Measurements from ENCODE around the gene CFAP46.
"Not testable (repeated sequence)": the region's sequence is repeated elsewhere in the genome, so short reads cannot be mapped to it uniquely, and the experiment has no call there.

Gene CFAP46

DNA sequence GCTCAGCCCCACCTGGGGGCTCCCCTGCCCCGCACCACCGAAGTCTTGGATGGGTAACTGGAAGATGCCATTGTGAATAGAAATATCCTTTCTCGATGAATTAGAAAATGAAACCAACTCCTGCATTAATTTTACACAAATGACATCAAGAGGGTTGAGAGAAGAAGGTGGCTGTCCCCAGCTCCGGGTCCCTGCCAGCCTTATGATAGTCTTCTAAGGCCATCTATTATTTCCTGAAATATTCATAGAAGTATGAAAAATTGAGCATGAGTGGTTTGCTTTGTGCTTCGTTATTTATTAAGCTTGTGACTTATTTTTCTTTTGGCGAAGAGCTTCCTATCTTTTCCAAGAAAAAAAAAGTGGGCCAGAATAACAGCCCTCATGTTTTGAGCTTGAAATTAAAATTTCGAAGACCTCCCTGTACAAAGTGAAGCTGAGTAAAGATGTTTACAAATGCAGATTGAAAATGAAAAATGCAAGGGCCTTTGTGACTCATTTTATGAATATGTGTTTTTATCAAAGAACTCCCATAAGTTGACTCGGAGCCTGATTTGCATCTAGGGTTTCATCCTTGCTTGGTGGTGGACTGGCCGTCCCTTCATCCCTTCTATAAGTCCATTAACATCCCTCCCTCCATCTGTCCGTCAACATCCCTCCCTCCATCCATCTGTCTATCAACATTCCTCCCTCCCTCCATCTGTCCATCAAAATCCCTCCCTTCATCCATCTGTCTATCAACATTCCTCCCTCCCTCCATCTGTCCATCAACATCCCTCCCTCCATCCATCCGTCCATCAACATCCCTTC, 20.5 kb upstream of the CFAP46 start:
- DNase-seq: no peak

DNA sequence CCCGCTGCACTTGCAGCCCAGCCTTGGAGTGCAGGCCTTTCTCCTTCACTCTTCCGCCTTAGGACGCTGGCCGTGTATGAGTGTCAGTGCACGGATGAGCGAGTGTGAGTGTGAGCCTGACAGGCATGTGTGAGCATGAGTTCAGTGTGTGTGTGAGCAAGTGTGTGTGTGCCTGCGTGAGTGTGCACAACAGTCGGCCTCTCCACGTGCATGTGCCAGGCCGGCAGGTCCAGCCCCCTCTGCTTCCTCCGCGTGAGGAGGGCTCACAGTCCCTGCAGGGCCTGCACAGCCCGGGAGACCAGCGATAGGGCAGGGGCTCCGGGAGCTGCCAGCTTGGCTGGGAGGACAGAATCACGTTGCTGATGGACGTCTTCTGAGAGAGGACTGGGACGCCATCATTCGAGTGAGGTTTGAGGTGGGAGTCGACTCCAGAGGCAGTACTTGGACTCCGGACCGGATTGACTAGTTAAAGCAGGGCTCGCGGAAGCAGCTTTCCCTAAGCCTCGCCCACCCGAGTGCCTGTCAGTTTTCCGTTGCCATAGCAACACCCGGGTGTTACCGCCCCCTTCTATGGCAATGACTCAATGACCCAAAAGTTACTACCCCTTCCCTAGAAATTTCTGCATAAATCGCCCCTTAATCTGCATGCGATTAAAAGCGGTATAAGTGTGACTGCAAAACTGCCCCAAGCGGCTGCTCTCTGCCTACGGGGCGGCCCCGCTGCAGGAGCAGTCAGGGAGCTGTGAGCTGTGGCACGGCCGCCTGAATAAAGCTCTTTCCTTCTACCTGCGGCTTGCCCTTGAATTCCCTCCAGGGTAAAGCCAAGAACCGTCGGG, 19.6 kb upstream of the CFAP46 start:
- DNase-seq: peak; percentile 47 to 63

DNA sequence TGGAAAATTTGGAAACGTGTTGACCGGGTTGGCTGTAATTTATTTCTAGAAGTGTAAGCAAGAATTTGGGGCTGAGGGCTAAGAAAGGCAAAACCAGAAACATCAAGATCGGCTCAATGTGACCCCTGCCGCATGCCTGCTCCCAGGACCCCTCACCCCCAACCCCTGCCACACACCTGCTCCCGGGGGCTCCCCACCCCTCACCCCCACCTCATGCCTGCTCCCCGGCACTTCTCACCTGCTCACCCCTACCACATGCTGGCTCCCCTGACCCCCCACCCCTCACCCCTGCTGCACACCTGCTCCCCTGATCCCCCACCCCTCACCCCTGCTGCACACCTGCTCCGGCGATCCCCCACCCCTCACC, 19.0 kb upstream of the CFAP46 start:
- no peak for DNase-seq

DNA sequence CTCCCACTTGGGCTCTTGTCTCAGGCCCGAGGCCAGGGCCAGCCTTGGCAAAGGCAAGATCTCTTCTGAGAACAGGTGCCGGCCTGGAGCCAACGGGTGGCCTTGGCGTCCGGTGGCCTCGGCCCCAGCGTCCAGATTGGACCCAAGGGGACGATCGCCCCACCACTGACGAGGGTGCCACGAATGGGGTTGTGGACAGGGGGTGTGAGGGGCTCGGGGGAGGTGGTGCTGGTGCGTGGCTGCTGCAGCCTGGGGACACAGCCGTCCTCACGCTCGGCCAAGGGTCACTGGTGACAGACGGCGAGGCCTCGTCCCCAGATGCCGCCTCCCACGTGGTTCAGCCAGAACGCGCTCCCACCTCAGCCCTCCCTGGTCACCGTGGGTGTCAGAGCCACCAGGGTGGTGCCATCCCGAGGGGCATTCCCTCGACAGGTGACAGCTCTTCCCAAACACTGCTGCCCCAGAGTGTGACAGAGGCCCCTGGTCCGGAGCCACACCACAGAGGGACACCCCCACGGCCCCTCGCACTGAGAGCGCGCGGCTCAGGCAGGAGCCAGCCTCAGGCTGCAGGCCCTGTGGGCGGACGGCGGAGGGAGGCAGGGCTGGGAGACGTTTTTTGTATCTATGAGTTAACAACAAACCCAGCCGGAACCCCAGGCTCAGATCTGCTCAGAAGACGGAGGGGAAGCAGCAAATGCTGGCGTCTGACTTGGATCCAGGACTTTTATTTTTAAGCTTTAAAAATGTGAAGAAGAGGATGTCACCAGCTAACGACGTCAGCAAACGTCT, 18.5 kb upstream of the CFAP46 start:
- no peak for DNase-seq

DNA sequence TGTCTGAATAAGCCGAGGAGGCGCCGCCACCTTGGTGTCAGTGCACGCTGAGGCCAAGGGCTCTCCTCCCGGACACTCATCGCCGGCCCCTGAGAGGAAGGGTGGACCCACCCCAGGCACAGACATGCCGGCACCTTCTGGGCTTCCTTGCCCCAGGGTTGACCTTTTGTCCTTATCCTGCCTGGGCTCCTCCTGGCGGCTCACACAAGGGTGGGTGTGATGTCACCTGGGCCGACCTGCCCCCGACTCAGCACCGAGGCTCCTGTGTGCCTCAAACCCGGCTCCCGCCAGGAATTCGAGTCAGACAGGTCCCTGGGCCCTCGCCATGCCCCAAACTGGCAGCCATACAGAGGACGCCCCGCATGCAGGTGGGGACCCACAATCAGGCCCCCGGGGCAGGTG, 17.7 kb upstream of the CFAP46 start:
- DNase-seq: no peak

DNA sequence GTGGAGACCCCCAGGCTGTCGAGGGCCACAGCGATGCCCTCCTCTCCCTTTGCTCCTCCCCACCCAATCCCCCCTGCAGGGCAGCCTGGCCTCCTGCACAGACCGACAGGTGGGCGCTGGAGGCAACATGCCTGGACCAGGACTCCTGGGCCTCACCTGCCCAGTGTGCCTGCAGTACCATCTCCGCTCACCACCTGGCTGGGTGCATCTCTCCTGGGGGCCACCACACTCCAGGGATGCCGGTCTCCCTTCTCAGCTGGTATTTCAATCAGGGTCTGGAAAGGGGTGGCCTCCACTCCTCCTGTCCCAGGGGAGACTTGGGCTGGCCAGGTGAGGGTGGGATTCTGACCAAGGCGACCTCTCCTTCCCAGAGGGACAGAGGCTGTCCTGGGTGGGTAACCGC, 17.2 kb upstream of the CFAP46 start:
- DNase-seq: no peak

DNA sequence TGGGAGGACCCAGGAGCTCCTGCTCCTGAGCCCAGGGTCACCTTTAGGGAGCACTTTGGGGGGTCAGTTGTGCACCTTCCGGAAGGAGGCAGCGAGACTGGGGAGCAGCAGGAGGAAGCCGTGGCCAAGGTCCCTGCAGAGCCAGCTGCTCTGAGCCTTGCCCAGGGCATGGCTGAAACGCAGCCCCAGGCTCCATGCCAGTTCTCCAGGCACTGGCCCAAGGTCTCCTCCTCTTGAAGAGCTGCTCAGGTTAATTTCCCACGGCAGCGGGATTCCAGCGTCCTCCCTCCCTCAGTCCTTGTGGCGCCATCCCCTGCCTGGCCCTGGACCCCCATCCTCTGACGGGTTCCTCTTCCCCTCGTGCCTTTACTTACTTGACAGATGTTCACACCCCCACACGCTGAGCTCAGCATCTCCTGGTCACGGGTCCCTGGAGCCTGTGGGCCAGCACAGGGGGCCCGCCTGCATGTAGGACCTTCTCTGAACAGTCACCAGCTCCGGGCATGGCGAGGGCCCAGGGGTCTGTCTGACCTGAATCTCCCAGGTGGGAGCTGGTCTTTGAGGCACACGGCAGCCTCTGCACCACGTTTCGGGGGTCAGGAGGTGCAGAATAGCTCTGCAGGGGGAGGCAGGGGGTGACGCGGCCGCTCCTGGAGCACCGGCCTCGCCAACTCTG, 16.7 kb upstream of the CFAP46 start:
- no peak for DNase-seq

DNA sequence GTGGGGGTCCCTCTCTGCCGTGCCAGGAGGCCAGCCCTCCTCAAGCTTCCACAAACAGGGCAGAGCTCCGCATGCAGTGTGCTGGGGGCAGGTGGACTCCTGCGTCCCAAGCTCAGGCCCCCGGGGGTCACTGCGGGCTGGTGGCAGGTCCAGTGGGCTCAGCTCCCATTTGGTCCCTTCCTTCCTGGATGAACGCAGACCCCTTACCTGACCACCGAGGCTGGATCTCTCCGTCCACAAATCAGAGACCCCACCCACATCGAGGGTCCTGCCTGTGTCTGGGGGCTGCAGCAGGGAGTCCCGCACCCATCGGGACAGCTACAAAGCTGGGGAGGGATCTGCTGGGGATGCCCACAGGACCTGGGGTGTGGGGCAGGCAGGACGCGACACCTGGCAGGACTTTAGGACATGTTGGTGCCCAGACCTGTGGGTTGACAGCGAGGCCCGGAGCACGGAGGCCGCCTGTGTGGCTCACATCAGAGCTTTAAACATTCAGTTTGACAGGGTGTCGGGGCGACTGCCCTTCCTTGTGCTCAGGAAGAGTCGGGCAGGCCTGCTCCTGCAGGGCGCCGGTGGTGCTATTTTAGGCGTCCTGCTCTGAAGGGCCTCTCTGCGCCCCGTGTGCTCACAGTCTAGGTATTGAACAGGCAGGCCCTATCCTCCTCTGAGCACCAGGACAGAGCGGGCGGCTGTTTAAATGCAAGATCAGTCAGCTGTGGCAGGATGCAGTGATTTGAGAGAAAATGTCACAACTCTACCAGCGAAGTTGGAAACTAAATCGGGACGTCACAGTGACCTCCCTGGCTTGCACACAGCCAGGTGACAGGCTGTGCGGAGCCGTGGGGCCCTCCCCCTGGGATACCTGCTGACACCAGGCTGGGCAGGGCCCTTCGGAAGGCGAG, 15.9 kb upstream of the CFAP46 start:
- DNase-seq: no peak

DNA sequence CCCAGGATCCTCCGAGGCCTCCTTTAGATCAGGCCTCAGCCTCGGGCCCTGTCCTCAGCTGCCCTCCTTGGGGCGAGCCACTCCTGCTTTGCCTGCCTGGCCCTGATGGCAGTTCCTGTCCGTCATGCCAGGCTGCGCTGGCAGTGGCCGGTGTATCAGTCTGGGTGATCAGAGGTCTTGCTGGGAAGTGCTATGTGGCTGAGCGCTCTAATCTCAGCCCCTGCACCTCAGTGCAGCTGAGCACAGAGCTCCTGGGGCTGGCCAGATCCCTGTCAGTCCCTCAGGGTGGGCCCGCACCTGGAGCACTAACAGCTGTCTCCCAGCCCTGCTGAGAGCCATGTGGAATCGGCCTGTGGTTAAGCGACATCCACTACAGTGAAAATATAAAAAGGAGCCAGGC, 14.8 kb upstream of the CFAP46 start:
- DNase-seq: no peak

DNA sequence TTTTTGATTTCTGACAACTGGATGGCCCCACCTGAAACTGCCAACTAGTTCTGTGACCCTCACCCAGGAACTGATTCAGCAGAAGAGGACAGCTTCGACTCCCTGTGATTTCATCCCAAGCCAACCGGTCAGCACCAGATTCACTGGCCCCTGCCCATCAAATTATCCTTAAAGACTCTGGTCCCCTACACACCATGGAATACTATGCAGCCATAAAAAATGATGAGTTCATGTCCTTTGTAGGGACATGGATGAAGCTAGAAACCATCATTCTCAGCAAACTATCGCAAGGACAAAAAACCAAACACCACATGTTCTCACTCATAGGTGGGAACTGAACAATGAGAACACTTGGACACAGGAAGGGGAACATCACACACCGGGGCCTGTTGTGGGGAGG, 13.9 kb upstream of the CFAP46 start:
- not testable (repeated sequence) for DNase-seq

DNA sequence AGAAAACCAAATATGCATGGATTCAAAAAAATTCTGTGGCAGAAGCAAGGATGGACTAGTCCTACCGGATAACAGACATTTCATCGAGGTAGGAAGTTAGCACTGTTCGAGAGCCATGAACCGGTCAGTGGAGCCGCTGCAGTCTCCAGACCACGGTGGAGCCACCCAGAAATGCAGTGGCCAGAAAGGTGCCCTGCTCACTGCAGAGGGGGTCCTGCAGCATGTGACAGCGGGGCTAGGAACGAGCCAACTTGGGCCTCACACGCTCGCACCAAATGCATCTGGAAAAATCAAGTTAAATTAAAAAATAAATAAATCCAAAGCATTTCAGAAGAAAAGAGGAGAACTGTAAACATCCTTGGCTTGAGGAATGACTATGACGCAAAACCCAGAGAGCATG, 13.1 kb upstream of the CFAP46 start:
- no peak for DNase-seq

DNA sequence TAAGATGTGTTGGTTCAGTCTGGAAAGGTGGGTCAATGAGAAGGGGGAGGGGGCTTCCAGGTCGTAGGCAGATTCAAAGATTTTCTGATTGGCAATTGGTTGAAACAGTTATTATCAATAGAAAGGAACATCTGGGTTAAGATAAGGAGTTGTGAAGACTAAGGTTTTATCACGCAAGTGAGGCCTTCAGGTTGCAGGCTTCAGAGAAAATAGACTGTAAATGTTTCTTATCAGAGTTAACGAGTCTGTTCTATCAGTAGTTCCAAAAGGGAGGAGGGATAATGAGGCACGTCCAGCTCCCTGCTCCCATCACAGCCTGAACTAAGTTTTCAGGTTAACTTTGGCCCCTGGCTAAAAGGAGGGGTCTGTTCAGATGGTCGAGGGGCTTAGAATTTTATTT, 11.1 kb upstream of the CFAP46 start:
- no peak for DNase-seq

DNA sequence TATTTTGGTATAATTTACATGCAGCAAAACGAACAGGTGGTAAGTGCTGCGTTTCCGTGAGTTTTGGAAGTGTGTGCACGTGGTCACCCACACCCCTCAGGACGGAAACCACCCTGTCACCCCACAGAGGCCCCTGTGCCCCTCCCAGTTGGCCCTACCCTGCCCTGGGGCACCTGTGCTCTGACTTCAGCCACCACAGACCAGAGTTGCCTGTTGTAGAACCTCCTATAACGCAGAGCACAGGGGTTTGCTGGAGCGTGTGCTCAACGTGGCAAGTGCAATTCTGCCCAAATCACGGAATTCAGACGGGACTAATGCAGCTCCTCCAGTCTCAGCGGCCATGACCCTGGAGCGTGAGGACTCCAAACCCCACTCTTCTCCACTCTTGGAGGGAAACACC, 9.6 kb upstream of the CFAP46 start:
- DNase-seq: no peak

DNA sequence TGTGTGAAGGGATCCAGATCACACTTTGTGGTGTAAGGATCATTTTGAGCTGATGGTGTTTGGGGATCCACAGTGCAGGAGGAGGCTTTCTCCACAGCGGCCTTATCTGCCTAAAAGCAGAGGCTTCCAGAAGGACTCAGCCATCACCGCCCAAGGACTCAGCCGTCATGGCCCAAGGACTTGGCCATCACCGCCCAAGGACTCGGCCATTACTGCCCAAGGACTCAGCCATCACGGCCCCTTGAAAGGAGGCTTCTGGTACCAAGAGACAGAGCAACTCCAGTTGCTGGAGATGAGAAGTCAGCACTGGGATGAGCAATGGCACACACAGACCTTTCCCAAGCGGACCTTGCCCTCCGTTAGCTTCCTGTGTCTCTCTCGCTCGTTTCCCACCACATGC, 6.0 kb upstream of the CFAP46 start:
- no peak for DNase-seq

DNA sequence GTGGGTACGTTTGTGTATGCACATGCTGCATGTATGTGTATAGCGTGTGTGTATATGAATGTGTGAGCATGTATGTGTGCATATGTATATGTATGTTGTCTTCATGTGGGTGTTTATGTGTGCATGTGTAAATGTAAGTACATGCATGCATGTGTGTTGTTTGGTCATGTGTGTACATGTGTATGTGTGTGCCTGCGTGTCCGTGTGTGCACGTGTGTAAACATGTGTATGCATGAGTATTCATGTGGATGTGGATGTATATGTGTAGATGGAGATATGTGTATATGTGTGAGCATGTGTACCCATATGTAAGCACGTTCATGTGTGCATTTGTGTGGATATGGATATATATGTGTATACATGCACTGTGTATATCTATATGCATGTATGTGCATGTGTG, 5.5 kb upstream of the CFAP46 start:
- DNase-seq: no peak

DNA sequence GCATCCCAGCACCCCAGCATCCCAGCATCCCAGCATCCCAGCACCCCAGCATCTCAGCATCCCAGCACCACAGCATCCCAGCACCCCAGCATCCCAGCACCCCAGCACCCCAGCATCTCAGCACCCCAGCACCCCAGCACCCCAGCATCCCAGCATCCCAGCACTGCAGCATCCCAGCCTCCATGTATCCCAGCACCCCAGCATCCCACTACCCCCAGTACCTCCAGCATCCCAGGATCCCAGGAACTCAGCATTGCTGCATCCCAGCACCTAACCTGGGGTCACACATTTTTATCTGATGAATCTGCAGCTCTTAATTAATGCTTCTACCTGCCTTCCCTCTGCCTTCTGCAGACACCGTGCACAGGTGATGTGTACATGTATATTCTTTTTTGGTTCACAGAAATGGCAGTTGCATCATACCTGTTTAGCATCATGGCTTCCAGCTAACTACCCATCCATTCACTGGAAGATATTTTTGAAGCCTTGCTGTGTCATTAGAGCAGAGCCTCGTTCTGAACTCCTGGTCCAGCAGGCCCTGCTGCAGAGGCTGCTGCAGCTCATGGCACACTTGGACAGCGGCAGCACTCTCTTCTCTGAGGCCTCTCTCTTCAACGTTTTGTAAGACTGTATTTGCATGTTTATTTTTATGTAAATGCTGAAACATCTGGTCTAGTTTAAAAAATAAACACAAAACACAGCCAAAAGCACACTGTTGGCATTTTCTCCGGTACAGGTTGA, 4.6 kb upstream of the CFAP46 start:
- no peak for DNase-seq

DNA sequence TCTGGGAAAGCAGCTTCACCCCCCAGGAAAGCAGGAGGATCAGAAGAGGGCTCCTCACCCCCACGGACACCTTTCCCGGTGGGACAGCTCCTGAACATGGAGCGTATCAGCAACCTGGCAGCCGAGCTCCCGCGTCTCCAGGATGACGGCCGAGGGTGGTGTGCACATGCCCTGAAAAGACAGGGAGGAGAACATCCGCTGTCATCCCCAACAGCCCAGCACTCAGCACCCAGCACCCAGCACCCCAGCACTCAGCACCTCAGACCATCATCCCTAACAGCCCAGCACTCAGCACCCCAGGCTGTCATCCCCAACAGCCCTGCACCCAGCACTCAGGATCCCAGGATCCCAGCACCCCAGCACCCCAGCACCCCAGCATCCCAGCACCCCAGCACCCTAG, 3.9 kb upstream of the CFAP46 start:
- no peak for DNase-seq

DNA sequence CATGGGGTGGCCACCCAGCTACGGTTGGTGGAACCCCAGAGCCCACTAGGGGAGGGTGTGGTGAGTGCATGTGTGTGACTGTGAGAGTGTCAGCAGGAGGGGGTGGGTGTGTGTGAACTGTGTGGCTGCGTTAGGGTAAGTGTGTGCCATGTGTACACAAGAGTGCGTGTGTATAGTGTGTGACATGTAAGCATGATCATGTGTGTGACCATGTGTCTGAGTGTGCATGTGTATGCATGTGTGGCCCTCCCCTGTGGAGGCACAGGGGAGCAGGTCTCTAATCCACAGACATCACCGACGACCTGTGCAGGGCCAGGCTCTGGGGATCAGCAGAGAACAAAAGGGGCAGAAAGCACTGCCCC, 3.5 kb upstream of the CFAP46 start:
- no peak for DNase-seq

DNA sequence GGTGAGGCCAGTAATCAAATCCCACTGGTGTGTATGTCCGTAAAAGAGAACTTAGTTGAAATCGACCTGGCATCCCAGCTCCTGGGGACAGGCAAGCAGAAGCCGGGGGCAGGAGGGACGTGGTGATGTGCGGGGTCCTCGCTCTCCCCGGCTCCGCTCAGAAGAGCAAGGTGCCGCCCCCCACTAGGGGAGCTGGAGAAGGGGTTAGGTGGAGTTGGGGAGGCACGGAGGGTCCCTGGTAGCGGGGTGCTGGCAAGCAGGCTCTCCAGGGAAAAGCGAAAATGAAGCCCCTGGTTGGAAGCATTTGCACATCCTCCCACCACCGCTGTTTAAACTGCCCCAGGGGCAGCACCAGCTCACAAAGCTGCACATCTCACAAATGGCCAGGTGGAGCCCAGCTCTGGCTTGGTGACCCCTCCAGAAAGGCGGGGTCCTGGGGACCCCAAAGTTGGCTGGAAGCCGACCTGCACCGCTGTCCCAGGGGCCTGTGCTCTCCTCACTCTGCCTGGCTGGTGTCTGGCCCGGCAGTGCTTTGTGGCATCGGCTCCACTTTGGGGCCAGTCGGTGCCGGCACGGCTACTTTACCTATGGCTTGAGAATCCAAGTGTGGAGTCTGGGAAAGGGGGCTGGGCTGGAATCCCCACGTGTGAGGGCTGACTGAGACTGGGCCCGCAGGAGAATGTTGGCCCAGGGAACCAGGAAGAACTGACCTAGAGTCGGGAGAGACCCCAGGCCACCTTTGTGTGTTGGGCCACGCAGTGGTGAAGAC, 2.9 kb upstream of the CFAP46 start:
- DNase-seq: no peak

DNA sequence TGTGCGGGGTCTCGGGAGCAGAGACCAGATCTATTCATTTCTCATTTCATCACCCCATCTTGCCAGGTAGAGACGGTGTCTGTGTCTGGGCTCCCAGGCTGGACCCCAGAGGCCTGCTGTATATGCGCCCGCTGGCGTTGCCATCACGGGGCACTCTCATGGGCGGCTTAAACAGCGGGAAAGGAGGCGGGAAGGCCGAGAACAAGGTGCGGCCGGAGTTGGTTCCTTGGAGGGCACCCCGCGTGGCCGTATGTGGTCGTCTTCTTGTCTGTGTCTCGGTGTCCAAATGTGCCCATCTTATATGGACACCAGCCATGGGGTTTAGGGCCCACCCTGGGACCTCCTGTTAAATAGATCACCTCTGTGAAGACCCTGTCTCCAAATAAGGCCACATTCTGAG, 2.1 kb upstream of the CFAP46 start:
- DNase-seq: no peak

Data from activated CD4-positive, alpha-beta T cell treated with anti-CD3 and anti-CD28 coated beads for 4 hours (primary cell).